ENCODE results near the gene CCDC83.

The CCDC83 gene

GRCh38 chr11:85819441-85819840 is 35.7 kb upstream of the CCDC83 start:
- Histone ChIP-seq H3K27ac (ENCODE audit: extremely low read depth, low read depth, low read length) (no peak overlapping the region), H3K4me1 (ENCODE audit: control insufficient read depth, insufficient read depth, low read length) (no peaks in the 10 kb centered on the region), H3K4me3 (ENCODE audit: low read depth, low read length) (no peak overlapping the region), H3K9me3 (ENCODE audit: control insufficient read depth, insufficient read depth, low read depth, low read length) (no peaks in the 10 kb centered on the region), H3K36me3 (ENCODE audit: control insufficient read depth in 2 of 2, insufficient read depth in 1 of 2, low read length in 2 of 2) (no peaks in the 10 kb centered on the region)
- ChIA-PET CTCF (no interaction called here), POLR2A (no interaction called here)
- TF ChIP-seq ZNF394 (tag by site-specific recombination; IDR thresholded peaks at IDR 0.05; ENCODE audit: borderline replicate concordance) (no peak), ZNF514 (tag by site-specific recombination; IDR thresholded peaks at IDR 0.05) (no peak), ZNF596 (tag by site-specific recombination; IDR thresholded peaks at IDR 0.05) (no peak), ZNF18 (tag by site-specific recombination; IDR thresholded peaks at IDR 0.05) (no peak), ZNF670 (tag by site-specific recombination; IDR thresholded peaks at IDR 0.05; ENCODE audit: low read depth) (no peak), ZFP69B (tag by site-specific recombination; IDR thresholded peaks at IDR 0.05) (no peak), ZNF843 (tag by site-specific recombination; IDR thresholded peaks at IDR 0.05) (no peak), ZNF585B (tag by site-specific recombination; IDR thresholded peaks at IDR 0.05) (no peak), ZNF19 (tag by site-specific recombination; IDR thresholded peaks at IDR 0.05; ENCODE audit: low read depth) (no peak), ZNF560 (tag by site-specific recombination; IDR thresholded peaks at IDR 0.05; ENCODE audit: borderline replicate concordance) (no peak), ZNF501 (tag by site-specific recombination; IDR thresholded peaks at IDR 0.05) (no peak), ZNF555 (tag by site-specific recombination; conservative IDR thresholded peaks at IDR 0.05) (no peak), SALL2 (tag by site-specific recombination; IDR thresholded peaks at IDR 0.05; ENCODE audit: borderline replicate concordance) (no peak)
- TF ChIP-seq, protein P1, sequence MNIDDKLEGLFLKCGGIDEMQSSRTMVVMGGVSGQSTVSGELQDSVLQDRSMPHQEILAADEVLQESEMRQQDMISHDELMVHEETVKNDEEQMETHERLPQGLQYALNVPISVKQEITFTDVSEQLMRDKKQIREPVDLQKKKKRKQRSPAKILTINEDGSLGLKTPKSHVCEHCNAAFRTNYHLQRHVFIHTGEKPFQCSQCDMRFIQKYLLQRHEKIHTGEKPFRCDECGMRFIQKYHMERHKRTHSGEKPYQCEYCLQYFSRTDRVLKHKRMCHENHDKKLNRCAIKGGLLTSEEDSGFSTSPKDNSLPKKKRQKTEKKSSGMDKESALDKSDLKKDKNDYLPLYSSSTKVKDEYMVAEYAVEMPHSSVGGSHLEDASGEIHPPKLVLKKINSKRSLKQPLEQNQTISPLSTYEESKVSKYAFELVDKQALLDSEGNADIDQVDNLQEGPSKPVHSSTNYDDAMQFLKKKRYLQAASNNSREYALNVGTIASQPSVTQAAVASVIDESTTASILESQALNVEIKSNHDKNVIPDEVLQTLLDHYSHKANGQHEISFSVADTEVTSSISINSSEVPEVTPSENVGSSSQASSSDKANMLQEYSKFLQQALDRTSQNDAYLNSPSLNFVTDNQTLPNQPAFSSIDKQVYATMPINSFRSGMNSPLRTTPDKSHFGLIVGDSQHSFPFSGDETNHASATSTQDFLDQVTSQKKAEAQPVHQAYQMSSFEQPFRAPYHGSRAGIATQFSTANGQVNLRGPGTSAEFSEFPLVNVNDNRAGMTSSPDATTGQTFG (tag by site-specific recombination; IDR thresholded peaks at IDR 0.05; ENCODE audit: borderline replicate concordance), result no peak
- TF ChIP-seq, protein P2, sequence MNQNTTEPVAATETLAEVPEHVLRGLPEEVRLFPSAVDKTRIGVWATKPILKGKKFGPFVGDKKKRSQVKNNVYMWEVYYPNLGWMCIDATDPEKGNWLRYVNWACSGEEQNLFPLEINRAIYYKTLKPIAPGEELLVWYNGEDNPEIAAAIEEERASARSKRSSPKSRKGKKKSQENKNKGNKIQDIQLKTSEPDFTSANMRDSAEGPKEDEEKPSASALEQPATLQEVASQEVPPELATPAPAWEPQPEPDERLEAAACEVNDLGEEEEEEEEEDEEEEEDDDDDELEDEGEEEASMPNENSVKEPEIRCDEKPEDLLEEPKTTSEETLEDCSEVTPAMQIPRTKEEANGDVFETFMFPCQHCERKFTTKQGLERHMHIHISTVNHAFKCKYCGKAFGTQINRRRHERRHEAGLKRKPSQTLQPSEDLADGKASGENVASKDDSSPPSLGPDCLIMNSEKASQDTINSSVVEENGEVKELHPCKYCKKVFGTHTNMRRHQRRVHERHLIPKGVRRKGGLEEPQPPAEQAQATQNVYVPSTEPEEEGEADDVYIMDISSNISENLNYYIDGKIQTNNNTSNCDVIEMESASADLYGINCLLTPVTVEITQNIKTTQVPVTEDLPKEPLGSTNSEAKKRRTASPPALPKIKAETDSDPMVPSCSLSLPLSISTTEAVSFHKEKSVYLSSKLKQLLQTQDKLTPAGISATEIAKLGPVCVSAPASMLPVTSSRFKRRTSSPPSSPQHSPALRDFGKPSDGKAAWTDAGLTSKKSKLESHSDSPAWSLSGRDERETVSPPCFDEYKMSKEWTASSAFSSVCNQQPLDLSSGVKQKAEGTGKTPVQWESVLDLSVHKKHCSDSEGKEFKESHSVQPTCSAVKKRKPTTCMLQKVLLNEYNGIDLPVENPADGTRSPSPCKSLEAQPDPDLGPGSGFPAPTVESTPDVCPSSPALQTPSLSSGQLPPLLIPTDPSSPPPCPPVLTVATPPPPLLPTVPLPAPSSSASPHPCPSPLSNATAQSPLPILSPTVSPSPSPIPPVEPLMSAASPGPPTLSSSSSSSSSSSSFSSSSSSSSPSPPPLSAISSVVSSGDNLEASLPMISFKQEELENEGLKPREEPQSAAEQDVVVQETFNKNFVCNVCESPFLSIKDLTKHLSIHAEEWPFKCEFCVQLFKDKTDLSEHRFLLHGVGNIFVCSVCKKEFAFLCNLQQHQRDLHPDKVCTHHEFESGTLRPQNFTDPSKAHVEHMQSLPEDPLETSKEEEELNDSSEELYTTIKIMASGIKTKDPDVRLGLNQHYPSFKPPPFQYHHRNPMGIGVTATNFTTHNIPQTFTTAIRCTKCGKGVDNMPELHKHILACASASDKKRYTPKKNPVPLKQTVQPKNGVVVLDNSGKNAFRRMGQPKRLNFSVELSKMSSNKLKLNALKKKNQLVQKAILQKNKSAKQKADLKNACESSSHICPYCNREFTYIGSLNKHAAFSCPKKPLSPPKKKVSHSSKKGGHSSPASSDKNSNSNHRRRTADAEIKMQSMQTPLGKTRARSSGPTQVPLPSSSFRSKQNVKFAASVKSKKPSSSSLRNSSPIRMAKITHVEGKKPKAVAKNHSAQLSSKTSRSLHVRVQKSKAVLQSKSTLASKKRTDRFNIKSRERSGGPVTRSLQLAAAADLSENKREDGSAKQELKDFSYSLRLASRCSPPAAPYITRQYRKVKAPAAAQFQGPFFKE (tag by site-specific recombination; IDR thresholded peaks at IDR 0.05; ENCODE audit: borderline replicate concordance), result no peak
- TF ChIP-seq, protein P3, sequence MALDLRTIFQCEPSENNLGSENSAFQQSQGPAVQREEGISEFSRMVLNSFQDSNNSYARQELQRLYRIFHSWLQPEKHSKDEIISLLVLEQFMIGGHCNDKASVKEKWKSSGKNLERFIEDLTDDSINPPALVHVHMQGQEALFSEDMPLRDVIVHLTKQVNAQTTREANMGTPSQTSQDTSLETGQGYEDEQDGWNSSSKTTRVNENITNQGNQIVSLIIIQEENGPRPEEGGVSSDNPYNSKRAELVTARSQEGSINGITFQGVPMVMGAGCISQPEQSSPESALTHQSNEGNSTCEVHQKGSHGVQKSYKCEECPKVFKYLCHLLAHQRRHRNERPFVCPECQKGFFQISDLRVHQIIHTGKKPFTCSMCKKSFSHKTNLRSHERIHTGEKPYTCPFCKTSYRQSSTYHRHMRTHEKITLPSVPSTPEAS (tag by site-specific recombination; IDR thresholded peaks at IDR 0.05), result no peak
- TF ChIP-seq, protein P4, sequence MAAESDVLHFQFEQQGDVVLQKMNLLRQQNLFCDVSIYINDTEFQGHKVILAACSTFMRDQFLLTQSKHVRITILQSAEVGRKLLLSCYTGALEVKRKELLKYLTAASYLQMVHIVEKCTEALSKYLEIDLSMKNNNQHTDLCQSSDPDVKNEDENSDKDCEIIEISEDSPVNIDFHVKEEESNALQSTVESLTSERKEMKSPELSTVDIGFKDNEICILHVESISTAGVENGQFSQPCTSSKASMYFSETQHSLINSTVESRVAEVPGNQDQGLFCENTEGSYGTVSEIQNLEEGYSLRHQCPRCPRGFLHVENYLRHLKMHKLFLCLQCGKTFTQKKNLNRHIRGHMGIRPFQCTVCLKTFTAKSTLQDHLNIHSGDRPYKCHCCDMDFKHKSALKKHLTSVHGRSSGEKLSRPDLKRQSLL (tag by site-specific recombination; IDR thresholded peaks at IDR 0.05), result no peak

Data from HEK293 (cell line).